OCI-LY3 (cell line): ENCODE measurements around the gene CHRM5.

Source experiments
- H2AFZ ChIP-seq: fragments of 200-600, 300-600 bp; shearing (Covaris generic); 2 replicates; pipeline ENCODE4 v1.6.0; 2014; ENCODE audit warnings: antibody characterized with exemption, low read depth, low read length
- H3K27ac ChIP-seq: fragments of 200-600, 300-600 bp; sonication (generic); 2 replicates; pipeline ENCODE4 v1.5.1; 2014; ENCODE audit warnings: mild to moderate bottlenecking, low read length, moderate library complexity, mixed read lengths
- H3K27me3 ChIP-seq: fragments of 200-600, 300-600 bp; sonication (generic); 2 replicates; pipeline ENCODE4 v1.6.1; 2014; ENCODE audit warnings: low read depth, low read length, mixed read lengths
- H3K36me3 ChIP-seq: fragments of 200-600, 300-600 bp; sonication (generic); replicated peaks from 2 replicates; pipeline ENCODE3; 2014; ENCODE audit warnings: low read depth, low read length, mixed read lengths
- H3K4me1 ChIP-seq: fragments of 300-600, 200-600 bp; sonication (generic); 2 replicates; pipeline ENCODE4 v1.6.1; 2014; ENCODE audit warnings: low read length, mixed read lengths
- H3K4me2 ChIP-seq: fragments of 200-600, 300-600 bp; sonication (generic); 2 replicates; pipeline ENCODE4 v1.6.1; 2014; ENCODE audit warnings: low read length, mixed read lengths
- H3K4me3 ChIP-seq: fragments of 300-600, 200-600 bp; sonication (generic); 2 replicates; pipeline ENCODE4 v1.5.1; 2014; ENCODE audit warnings: antibody characterized with exemption, mild to moderate bottlenecking, low read length, moderate library complexity
- H3K79me2 ChIP-seq: fragments of 300-600, 200-600 bp; shearing (Covaris generic); 2 replicates; pipeline ENCODE4 v1.6.1; 2014; ENCODE audit warnings: mild to moderate bottlenecking, low read length, mixed read lengths
- H3K9ac ChIP-seq: fragments of 300-600, 200-600 bp; shearing (Covaris generic); 2 replicates; pipeline ENCODE4 v1.6.0; 2014; ENCODE audit warnings: mild to moderate bottlenecking, low read length, moderate library complexity
- H3K9me3 ChIP-seq: fragments of 200-600, 300-600 bp; shearing (Covaris generic); 2 replicates; pipeline ENCODE4 v1.6.1; 2014; ENCODE audit warnings: low read length, mixed read lengths; ENCODE audit not compliant: insufficient read depth
- H4K20me1 ChIP-seq: fragments of 200-600, 300-600 bp; sonication (generic); 2 replicates; pipeline ENCODE4 v1.6.1; 2016; ENCODE audit warnings: low read length, mixed read lengths; ENCODE audit not compliant: insufficient read depth
- CTCF ChIP-seq: fragments of 200-600, 300-600 bp; sonication (generic); IDR thresholded peaks from 2 replicates; pipeline ENCODE4 v1.5.1; 2014; ENCODE audit warnings: antibody characterized with exemption, low read length, low read depth
- EZH2phosphoT487 ChIP-seq: fragments of 200-600 bp; shearing (Covaris generic); IDR thresholded peaks from 2 replicates; pipeline ENCODE4 v1.6.1; 2018; ENCODE audit warnings: antibody characterized with exemption, mixed run types, low read depth

CHRM5 gene

GRCh38 chr15:34102175-34102925 lies 134.1 kb downstream of the CHRM5 start:
- H3K27ac ChIP-seq = peak overlapping the region; percentile 73
- peak overlapping the region; percentile 90 for H3K4me3 ChIP-seq
- peaks cover 16% of the 10 kb centered on the region for H3K36me3 ChIP-seq
- peak overlapping the region; percentile 86 for H3K9ac ChIP-seq
- no peaks in the 10 kb centered on the region for H4K20me1 ChIP-seq
- H3K27me3 ChIP-seq = no peaks in the 10 kb centered on the region
- H3K9me3 ChIP-seq = 0 out of 2 replicates have a peak, but pooled peaks cover 6% of the 10 kb centered on the region
- H3K79me2 ChIP-seq = peaks cover 59% of the 10 kb centered on the region
- H3K4me2 ChIP-seq = peak overlapping the region; percentile 81
- peak overlapping the region; percentile 95 for H2AFZ ChIP-seq
- H3K4me1 ChIP-seq = peaks cover 14% of the 10 kb centered on the region
- TF ChIP-seq EZH2phosphoT487 (no peak), CTCF (no peak)

DNA sequence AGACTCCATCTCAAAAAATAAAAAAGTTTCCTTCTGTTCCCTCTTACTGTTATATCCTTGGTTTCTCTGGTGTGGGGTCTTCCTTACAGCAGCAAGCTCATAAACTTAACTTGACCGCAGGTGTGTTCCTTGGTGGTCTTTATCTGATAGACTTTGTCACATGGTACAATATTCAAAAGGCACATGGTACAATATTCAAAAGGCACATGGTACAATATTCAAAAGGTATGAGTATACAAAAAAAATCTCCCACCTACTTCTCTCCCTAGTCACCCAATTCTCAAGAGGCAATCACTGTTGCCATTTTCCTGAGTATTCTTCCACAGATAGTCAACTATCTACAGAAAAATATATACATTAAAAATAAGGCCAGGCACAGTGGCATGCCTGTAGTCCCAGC lies 138.1 kb downstream of the CHRM5 start:
- Histone ChIP-seq H3K79me2 (peaks cover 18% of the 10 kb centered on the region), H3K36me3 (peaks cover 16% of the 10 kb centered on the region), H3K27me3 (no peaks in the 10 kb centered on the region), H4K20me1 (no peaks in the 10 kb centered on the region), H3K4me2 (no peak overlapping the region), H3K4me1 (peaks cover 6% of the 10 kb centered on the region), H3K4me3 (no peak overlapping the region), H3K9ac (no peak overlapping the region), H3K27ac (no peak overlapping the region), H3K9me3 (0 out of 2 replicates have a peak, but pooled peaks cover 6% of the 10 kb centered on the region), H2AFZ (no peak overlapping the region)
- TF ChIP-seq EZH2phosphoT487 (no peak), CTCF (no peak)

- no peak overlapping the region for H3K9ac ChIP-seq
- H4K20me1 ChIP-seq = no peaks in the 10 kb centered on the region
- H3K4me3 ChIP-seq = no peak overlapping the region
- H3K36me3 ChIP-seq = peaks cover 16% of the 10 kb centered on the region
- peaks cover 12% of the 10 kb centered on the region for H3K79me2 ChIP-seq
- H2AFZ ChIP-seq = no peak overlapping the region
- H3K4me2 ChIP-seq = no peak overlapping the region
- 0 out of 2 replicates have a peak, but pooled peaks cover 6% of the 10 kb centered on the region for H3K9me3 ChIP-seq
- no peak for TF ChIP-seq EZH2phosphoT487
- H3K27me3 ChIP-seq = no peaks in the 10 kb centered on the region
- peaks cover 4% of the 10 kb centered on the region for H3K4me1 ChIP-seq
- no peak overlapping the region for H3K27ac ChIP-seq
Observed at GRCh38 chr15:34107315-34107714, 139.0 kb downstream of the CHRM5 start.

DNA sequence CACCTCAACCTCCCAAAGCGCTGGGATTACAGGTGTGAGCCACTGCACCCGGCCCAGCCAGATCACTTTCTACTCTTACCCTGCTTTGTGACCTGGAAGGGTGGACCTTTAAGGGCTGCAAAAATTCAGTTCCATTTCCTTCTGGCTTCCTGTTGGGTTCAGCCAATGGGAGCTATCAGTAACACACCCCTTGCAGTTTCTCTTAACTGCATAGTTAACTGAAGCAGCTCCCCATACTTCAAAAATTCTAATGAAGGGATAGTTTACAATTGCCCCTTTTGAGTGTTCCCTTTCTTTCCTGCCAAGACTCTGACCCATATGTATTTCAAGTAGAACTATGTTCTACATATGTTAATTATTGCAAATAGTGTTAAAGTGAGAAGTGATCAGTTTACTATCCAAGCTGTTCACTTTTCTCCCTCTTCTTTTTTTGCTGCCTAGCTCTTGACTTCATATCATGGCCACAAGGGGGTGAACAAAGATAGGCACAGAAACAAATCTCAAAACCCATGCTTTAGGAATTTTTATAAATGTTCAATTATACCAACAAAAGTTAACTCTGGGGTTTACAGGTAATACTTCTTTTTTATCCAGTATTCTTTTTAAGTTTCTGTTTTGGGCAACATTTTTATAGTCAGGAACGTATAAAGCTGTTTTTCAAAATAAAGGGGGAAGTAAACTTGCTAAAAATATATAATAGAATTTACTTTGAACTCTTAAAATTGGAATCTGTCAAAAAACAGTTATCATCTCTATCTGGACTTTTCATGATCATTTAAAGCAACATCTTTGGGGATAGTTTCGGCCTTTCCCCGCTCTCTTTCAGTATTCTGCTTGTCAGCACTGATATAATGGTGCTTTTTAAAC lies 141.7 kb downstream of the CHRM5 start:
- no peaks in the 10 kb centered on the region for H3K79me2 ChIP-seq
- H3K4me1 ChIP-seq = no peaks in the 10 kb centered on the region
- H3K4me2 ChIP-seq = no peak overlapping the region
- H4K20me1 ChIP-seq = no peaks in the 10 kb centered on the region
- no peak overlapping the region; the same call in 1 of the 2 replicates for H2AFZ ChIP-seq
- no peak overlapping the region for H3K9ac ChIP-seq
- peak; percentile 76 for TF ChIP-seq CTCF
- TF ChIP-seq EZH2phosphoT487 = no peak
- H3K9me3 ChIP-seq = no peaks in the 10 kb centered on the region
- no peaks in the 10 kb centered on the region for H3K27me3 ChIP-seq
- H3K4me3 ChIP-seq = no peak overlapping the region
- no peaks in the 10 kb centered on the region for H3K36me3 ChIP-seq
- H3K27ac ChIP-seq = no peak overlapping the region
